PC-9 (cell line): ENCODE measurements around the gene REL. TPM values are rescaled to one million over a fixed set of nuclear protein-coding genes. Genes with fewer than 3 reads are reported as not detected.

Experiments used
- BruUV-seq: library from RNA; stranded (reverse); fragments of 400-500 nt; replicated peaks from 2 replicates; lab custom pipeline; 2021; lab: Mats Ljungman, UMichigan
- CTCF ChIA-PET: fragments of 300-600 bp; sonication (Branson Sonifier 250); formaldehyde crosslinking; loops from one replicate; lab custom pipeline; 2022; ENCODE audit warnings: antibody characterized with exemption; lab: Charles Lee
- POLR2A ChIA-PET: fragments of 300-600 bp; sonication (Branson Sonifier 250); formaldehyde crosslinking; loops from one replicate; lab custom pipeline; 2022; ENCODE audit warnings: antibody characterized with exemption; ENCODE audit not compliant: unreplicated experiment; lab: Charles Lee
- DNase-seq, 2 experiments: peaks; one replicate each; pipeline versions ENCODE4 v3.0.0 to v3.0.0-alpha.2; 2015 to 2022; ENCODE audit warnings: mixed read lengths in 1 of 2
- H2AFZ ChIP-seq: fragments of 200-600 bp; sonication (generic); 2 replicates; pipeline ENCODE4 v1.8.1; 2017; ENCODE audit warnings: antibody characterized with exemption
- H3F3A ChIP-seq: fragments of 200-600 bp; sonication (generic); 2 replicates; pipeline ENCODE4 v1.8.1; 2017; ENCODE audit warnings: antibody characterized with exemption, mild to moderate bottlenecking, low read depth; ENCODE audit not compliant: insufficient read depth
- H3K27ac ChIP-seq: fragments of 200-600 bp; sonication (generic); 2 replicates; pipeline ENCODE4 v1.6.1; 2016; ENCODE audit warnings: mixed run types
- H3K27me3 ChIP-seq: fragments of 200-600 bp; sonication (generic); 2 replicates; pipeline ENCODE4 v1.6.1; 2016; ENCODE audit warnings: low read depth, mixed run types; ENCODE audit not compliant: insufficient read depth
- H3K36me3 ChIP-seq: fragments of 200-600 bp; sonication (generic); 2 replicates; pipeline ENCODE4 v1.6.1; 2016; ENCODE audit warnings: low read depth, mixed run types
- H3K4me1 ChIP-seq: fragments of 200-600 bp; sonication (generic); replicated peaks from 2 replicates; pipeline ENCODE4 v1.6.1; 2016; ENCODE audit warnings: mixed run types; ENCODE audit not compliant: insufficient read depth
- H3K4me2 ChIP-seq: fragments of 200-600 bp; sonication (generic); 2 replicates; pipeline ENCODE4 v1.6.1; 2017; ENCODE audit warnings: mixed run types
- H3K4me3 ChIP-seq: fragments of 200-600 bp; sonication (generic); 2 replicates; pipeline ENCODE4 v1.6.1; 2016; ENCODE audit warnings: mixed run types
- H3K79me2 ChIP-seq: fragments of 200-600 bp; sonication (generic); 2 replicates; pipeline ENCODE4 v1.6.1; 2017; ENCODE audit warnings: low read depth, mixed run types
- H3K9me2 ChIP-seq: fragments of 200-600 bp; sonication (generic); 2 replicates; pipeline ENCODE4 v1.8.1; 2017; ENCODE audit warnings: mild to moderate bottlenecking; ENCODE audit not compliant: insufficient read depth
- H3K9me3 ChIP-seq: fragments of 200-600 bp; sonication (generic); 2 replicates; pipeline ENCODE4 v1.8.1; 2016; ENCODE audit warnings: low read depth; ENCODE audit not compliant: insufficient read depth
- H4K20me1 ChIP-seq: fragments of 200-600 bp; sonication (generic); 2 replicates; pipeline ENCODE4 v1.8.1; 2017; ENCODE audit not compliant: insufficient read depth
- CTCF ChIP-seq: fragments of 200-600 bp; sonication (generic); conservative IDR thresholded peaks from 2 replicates; pipeline ENCODE4 v1.6.1; 2017; ENCODE audit warnings: mixed run types, antibody characterized with exemption, mild to moderate bottlenecking, moderate library complexity
- EZH2 ChIP-seq: fragments of 200-600 bp; sonication (generic); IDR thresholded peaks from 2 replicates; pipeline ENCODE4 v1.8.0; 2017; ENCODE audit warnings: antibody characterized with exemption, low read depth
- intact Hi-C: fragments of 100-400 bp; cut with micrococcal nuclease; formaldehyde crosslinking; loops from one replicate; pipeline ENCODE4 v1.10.0; 2022; ENCODE audit not compliant: unreplicated experiment
- total RNA-seq: library from RNA; stranded (reverse); gene quantifications from 2 replicates; pipeline ENCODE4 v1.2.3, GENCODE V29; 2021

The REL gene
- total RNA-seq, 1 experiment from 2014 or later, result 13.3 TPM

GRCh38 chr2:60873381-60873780 lies 8.0 kb upstream of the REL start:
- Histone ChIP-seq H3K79me2 (no peaks in the 10 kb centered on the region), H3K9me3 (no peaks in the 10 kb centered on the region), H3K4me1 (no peaks in the 10 kb centered on the region), H3K27ac (no peak overlapping the region), H3K4me2 (no peak overlapping the region), H4K20me1 (no peaks in the 10 kb centered on the region), H2AFZ (no peak overlapping the region), H3K27me3 (no peaks in the 10 kb centered on the region), H3F3A (no peaks in the 10 kb centered on the region; the same call in 1 of the 2 replicates), H3K4me3 (no peak overlapping the region), H3K36me3 (no peaks in the 10 kb centered on the region), H3K9me2 (no peaks in the 10 kb centered on the region)
- ChIA-PET CTCF (no interaction called here), POLR2A (interaction anchor here (0.6 kb wide), 1 partner anchor 112 kb away, joined by 6 read pairs; no protein-coding TSS in a partner anchor)
- BruUV-seq, result no TSS peak
- TF ChIP-seq CTCF (no peak), EZH2 (no peak)
- intact Hi-C loops, result no loop called here
- no peak for DNase-seq

GRCh38 chr2:60875520-60875919 lies 5.9 kb upstream of the REL start:
- DNase-seq, result no peak
- no peak overlapping the region for H3K4me3 ChIP-seq
- no peaks in the 10 kb centered on the region for H3K36me3 ChIP-seq
- no peaks in the 10 kb centered on the region for H3K9me2 ChIP-seq
- H3K4me1 ChIP-seq, result peaks cover 5% of the 10 kb centered on the region; the same call in 1 of the 2 replicates
- H3F3A ChIP-seq, result peaks cover 4% of the 10 kb centered on the region; the same call in 1 of the 2 replicates
- no peak for TF ChIP-seq EZH2
- TF ChIP-seq CTCF, result no peak
- no peak overlapping the region for H3K27ac ChIP-seq
- no peaks in the 10 kb centered on the region for H3K9me3 ChIP-seq
- no peak overlapping the region for H3K4me2 ChIP-seq
- ChIA-PET POLR2A (no interaction called here), CTCF (no interaction called here)
- no peaks in the 10 kb centered on the region for H3K79me2 ChIP-seq
- no peaks in the 10 kb centered on the region for H4K20me1 ChIP-seq
- intact Hi-C loops, result no loop called here
- BruUV-seq, result no TSS peak
- no peaks in the 10 kb centered on the region for H3K27me3 ChIP-seq
- no peak overlapping the region for H2AFZ ChIP-seq

- Histone ChIP-seq H3K27me3 (no peaks in the 10 kb centered on the region), H3K4me1 (peaks cover 30% of the 10 kb centered on the region), H2AFZ (peak overlapping the region; percentile 96), H3K27ac (peak overlapping the region; percentile 65), H3K9me2 (no peaks in the 10 kb centered on the region), H3K4me2 (peak overlapping the region; percentile 75), H3F3A (peaks cover 22% of the 10 kb centered on the region), H4K20me1 (no peaks in the 10 kb centered on the region), H3K4me3 (peak overlapping the region; percentile 78), H3K79me2 (peaks cover 36% of the 10 kb centered on the region), H3K36me3 (no peaks in the 10 kb centered on the region), H3K9me3 (no peaks in the 10 kb centered on the region)
- BruUV-seq, result no TSS peak
- intact Hi-C loops, result loop anchor here (2.0 to 5.0 kb wide), 3 partner anchors 73 to 136 kb away; partner anchors contain the start of gene PEX13
- DNase-seq, result no peak
- ChIA-PET POLR2A (no interaction called here), CTCF (no interaction called here)
- TF ChIP-seq CTCF (no peak; the same call in 1 of the 2 replicates), EZH2 (no peak)
Measured at GRCh38 chr2:60880643-60881046, 729 bp upstream of the REL start.
